ENCODE measurements around the gene GAST. TPM values are rescaled to one million over a fixed set of nuclear protein-coding genes. Genes with fewer than 3 reads are reported as not detected.

Gene GAST
- total and polyA plus RNA-seq, 9 of the 15 experiments (the other 6 are each of a cell fraction or from before 2014, with no cell fraction given): not detected

GRCh38 chr17:41689497-41690299 is 22.4 kb upstream of the GAST start (continued):
- no peak for TF ChIP-seq STAG1 (CRISPR knock-in tag; IDR thresholded peaks at IDR 0.05; ENCODE audit: borderline replicate concordance)
- TF ChIP-seq TAL1 (IDR thresholded peaks at IDR 0.05): no peak
- TF ChIP-seq CTBP1 (IDR thresholded peaks at IDR 0.05; ENCODE audit: borderline replicate concordance): no peak
- TF ChIP-seq HCFC1 (IDR thresholded peaks at IDR 0.05; ENCODE audit: low read depth, low read length): no peak
- TF ChIP-seq NFXL1 (CRISPR knock-in tag; IDR thresholded peaks at IDR 0.05): no peak
- TF ChIP-seq ZNF175 (CRISPR knock-in tag; IDR thresholded peaks at IDR 0.05; ENCODE audit: low read depth): 0 out of 2 replicates have a peak, but pooled peaks have one; percentile 40
- no peak for TF ChIP-seq ZSCAN32 (CRISPR knock-in tag; IDR thresholded peaks at IDR 0.05)
- no peak for TF ChIP-seq DDX20 (tag; IDR thresholded peaks at IDR 0.05; ENCODE audit: low read depth)
- TF ChIP-seq CBFB (CRISPR knock-in tag; IDR thresholded peaks at IDR 0.05): no peak
- peak; percentile 59 to 70 (median 64) for TF ChIP-seq CTCF (IDR thresholded peaks at IDR 0.05 in 2 of 3, conservative IDR thresholded peaks at IDR 0.05 in 1 of 3; ENCODE audit: insufficient read depth in 2 of 3, low read depth in 1 of 3, low read length in 3 of 3)
- TF ChIP-seq VEZF1 (CRISPR knock-in tag; IDR thresholded peaks at IDR 0.05): peak; percentile 24; the same call in 1 of the 2 replicates
- TF ChIP-seq GABPA (tag; conservative IDR thresholded peaks at IDR 0.05; ENCODE audit: low read depth): peak; percentile 58
- TF ChIP-seq NFIX (CRISPR knock-in tag; IDR thresholded peaks at IDR 0.05; ENCODE audit: low read depth): no peak
- TF ChIP-seq CREB1 (IDR thresholded peaks at IDR 0.05): no peak
- TF ChIP-seq CREB1 (CRISPR knock-in tag; IDR thresholded peaks at IDR 0.05): no peak
- TF ChIP-seq SRF (CRISPR knock-in tag; IDR thresholded peaks at IDR 0.05): peak in 1 of 2 experiments; percentile 78; a peak in 2 of 4 replicates
- no peak for TF ChIP-seq ZNF655 (CRISPR knock-in tag; IDR thresholded peaks at IDR 0.05)
- no peak for TF ChIP-seq NUFIP1 (IDR thresholded peaks at IDR 0.05; ENCODE audit: partially characterized antibody)
- TF ChIP-seq ELK3 (CRISPR knock-in tag; IDR thresholded peaks at IDR 0.05): no peak
- TF ChIP-seq MTA1 (IDR thresholded peaks at IDR 0.05; ENCODE audit: borderline replicate concordance): no peak
- TF ChIP-seq ZNF639 (CRISPR knock-in tag; conservative IDR thresholded peaks at IDR 0.05 in 1 of 2, IDR thresholded peaks at IDR 0.05 in 1 of 2): no peak
